Panc1 (cell line): Measurements from ENCODE around the gene ADAMTSL3.

Experiments
- POLR2AphosphoS5 ChIP-seq: IDR thresholded peaks from 2 replicates; pipeline ENCODE4 v1.6.1; 2012; ENCODE audit warnings: mild to moderate bottlenecking, low read depth, low read length, moderate library complexity
- TCF7L2 ChIP-seq: IDR thresholded peaks from 2 replicates; pipeline ENCODE4 v1.6.1; 2011; ENCODE audit warnings: mild to moderate bottlenecking, low read depth, low read length, inconsistent platforms
- TF ChIP-seq, protein P1 (sequence below): fragments of 450-650 bp; IDR thresholded peaks from 2 replicates; pipeline ENCODE4 v1.5.1; 2017; ENCODE audit warnings: mild to moderate bottlenecking
- TF ChIP-seq, protein P2 (sequence below), 2 experiments: IDR thresholded peaks; 2 replicates each; pipeline ENCODE4 v1.6.1; 2011 to 2012; ENCODE audit warnings: low read depth in 2 of 2, control low read depth in 1 of 2, low read length in 1 of 2, mild to moderate bottlenecking in 1 of 2, moderate library complexity in 1 of 2; ENCODE audit not compliant: insufficient read depth in 1 of 2

DNA sequence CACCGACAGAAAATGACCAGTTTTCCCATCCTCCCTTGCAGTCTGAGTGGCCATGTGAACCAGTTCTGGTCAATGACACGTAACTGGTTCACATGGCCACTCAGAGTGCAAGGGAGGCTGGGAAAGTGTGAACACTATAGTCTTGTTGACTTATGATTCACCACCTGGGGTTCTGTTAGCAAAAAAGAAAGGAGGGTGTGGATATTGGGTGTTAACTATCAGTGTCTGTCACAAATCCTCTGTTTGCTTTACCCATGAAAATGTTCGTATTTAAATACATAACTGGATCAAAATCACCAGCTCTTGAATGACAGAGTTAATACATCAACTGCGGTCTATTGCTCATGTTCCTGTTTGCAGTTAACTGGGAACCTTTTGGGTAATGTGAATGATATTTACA is 92.3 kb downstream of the ADAMTSL3 start:
- TF ChIP-seq TCF7L2 (no peak), POLR2AphosphoS5 (no peak)
- TF ChIP-seq, protein P1, sequence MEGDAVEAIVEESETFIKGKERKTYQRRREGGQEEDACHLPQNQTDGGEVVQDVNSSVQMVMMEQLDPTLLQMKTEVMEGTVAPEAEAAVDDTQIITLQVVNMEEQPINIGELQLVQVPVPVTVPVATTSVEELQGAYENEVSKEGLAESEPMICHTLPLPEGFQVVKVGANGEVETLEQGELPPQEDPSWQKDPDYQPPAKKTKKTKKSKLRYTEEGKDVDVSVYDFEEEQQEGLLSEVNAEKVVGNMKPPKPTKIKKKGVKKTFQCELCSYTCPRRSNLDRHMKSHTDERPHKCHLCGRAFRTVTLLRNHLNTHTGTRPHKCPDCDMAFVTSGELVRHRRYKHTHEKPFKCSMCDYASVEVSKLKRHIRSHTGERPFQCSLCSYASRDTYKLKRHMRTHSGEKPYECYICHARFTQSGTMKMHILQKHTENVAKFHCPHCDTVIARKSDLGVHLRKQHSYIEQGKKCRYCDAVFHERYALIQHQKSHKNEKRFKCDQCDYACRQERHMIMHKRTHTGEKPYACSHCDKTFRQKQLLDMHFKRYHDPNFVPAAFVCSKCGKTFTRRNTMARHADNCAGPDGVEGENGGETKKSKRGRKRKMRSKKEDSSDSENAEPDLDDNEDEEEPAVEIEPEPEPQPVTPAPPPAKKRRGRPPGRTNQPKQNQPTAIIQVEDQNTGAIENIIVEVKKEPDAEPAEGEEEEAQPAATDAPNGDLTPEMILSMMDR, result no peak
- TF ChIP-seq, protein P2, sequence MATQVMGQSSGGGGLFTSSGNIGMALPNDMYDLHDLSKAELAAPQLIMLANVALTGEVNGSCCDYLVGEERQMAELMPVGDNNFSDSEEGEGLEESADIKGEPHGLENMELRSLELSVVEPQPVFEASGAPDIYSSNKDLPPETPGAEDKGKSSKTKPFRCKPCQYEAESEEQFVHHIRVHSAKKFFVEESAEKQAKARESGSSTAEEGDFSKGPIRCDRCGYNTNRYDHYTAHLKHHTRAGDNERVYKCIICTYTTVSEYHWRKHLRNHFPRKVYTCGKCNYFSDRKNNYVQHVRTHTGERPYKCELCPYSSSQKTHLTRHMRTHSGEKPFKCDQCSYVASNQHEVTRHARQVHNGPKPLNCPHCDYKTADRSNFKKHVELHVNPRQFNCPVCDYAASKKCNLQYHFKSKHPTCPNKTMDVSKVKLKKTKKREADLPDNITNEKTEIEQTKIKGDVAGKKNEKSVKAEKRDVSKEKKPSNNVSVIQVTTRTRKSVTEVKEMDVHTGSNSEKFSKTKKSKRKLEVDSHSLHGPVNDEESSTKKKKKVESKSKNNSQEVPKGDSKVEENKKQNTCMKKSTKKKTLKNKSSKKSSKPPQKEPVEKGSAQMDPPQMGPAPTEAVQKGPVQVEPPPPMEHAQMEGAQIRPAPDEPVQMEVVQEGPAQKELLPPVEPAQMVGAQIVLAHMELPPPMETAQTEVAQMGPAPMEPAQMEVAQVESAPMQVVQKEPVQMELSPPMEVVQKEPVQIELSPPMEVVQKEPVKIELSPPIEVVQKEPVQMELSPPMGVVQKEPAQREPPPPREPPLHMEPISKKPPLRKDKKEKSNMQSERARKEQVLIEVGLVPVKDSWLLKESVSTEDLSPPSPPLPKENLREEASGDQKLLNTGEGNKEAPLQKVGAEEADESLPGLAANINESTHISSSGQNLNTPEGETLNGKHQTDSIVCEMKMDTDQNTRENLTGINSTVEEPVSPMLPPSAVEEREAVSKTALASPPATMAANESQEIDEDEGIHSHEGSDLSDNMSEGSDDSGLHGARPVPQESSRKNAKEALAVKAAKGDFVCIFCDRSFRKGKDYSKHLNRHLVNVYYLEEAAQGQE (IDR thresholded peaks at IDR 0.05; ENCODE audit: insufficient read depth in 1 of 2, low read depth in 2 of 2, low read length in 1 of 2), result no peak
